Measurements from ENCODE around the gene WDR86.

The WDR86 gene

GRCh38 chr7:151406051-151406875 is 3.6 kb downstream of the WDR86 start:
- no peak for DNase-seq

- DNase-seq = no peak
These were observed 4.2 kb downstream of the WDR86 start for GRCh38 chr7:151405588-151405987.

- DNase-seq = no peak
These were observed 4.8 kb downstream of the WDR86 start for GRCh38 chr7:151405056-151405455.

- no peak for DNase-seq
These were observed 5.4 kb downstream of the WDR86 start for GRCh38 chr7:151404216-151405011.

GRCh38 chr7:151403764-151404163 is 6.1 kb downstream of the WDR86 start:
- DNase-seq = no peak

GRCh38 chr7:151402029-151402835 is 7.6 kb downstream of the WDR86 start:
- DNase-seq = no peak

GRCh38 chr7:151400626-151401315 is 9.1 kb downstream of the WDR86 start:
- no peak for DNase-seq

GRCh38 chr7:151399906-151400305 is 9.9 kb downstream of the WDR86 start:
- DNase-seq = no peak

- no peak for DNase-seq
These were observed 10.6 kb downstream of the WDR86 start for GRCh38 chr7:151399305-151399601.

- DNase-seq = no peak
These were observed 11.2 kb downstream of the WDR86 start for GRCh38 chr7:151398446-151399304.

GRCh38 chr7:151397026-151397425 is 12.8 kb downstream of the WDR86 start:
- no peak for DNase-seq

- no peak for DNase-seq
These were observed 13.4 kb downstream of the WDR86 start for GRCh38 chr7:151396328-151396970.

GRCh38 chr7:151395036-151395367 is 14.8 kb downstream of the WDR86 start:
- no peak for DNase-seq

- no peak for DNase-seq
These were observed 15.5 kb downstream of the WDR86 start for GRCh38 chr7:151394076-151395035.

GRCh38 chr7:151393031-151393977 is 16.5 kb downstream of the WDR86 start:
- no peak for DNase-seq

- DNase-seq = no peak
These were observed 17.4 kb downstream of the WDR86 start for GRCh38 chr7:151392426-151392825.

- no peak for DNase-seq
These were observed 17.8 kb downstream of the WDR86 start for GRCh38 chr7:151392002-151392401.

- no peak for DNase-seq
These were observed 18.5 kb downstream of the WDR86 start for GRCh38 chr7:151391358-151391730.
